ENCODE data around the gene MYOZ3. TPM values are rescaled to one million over a fixed set of nuclear protein-coding genes. Genes with fewer than 3 reads are reported as not detected.

Gene MYOZ3
- total RNA-seq, 1 experiment from 2014 or later = not detected

GRCh38 chr5:150619359-150620230 is 41.5 kb upstream of the MYOZ3 start:
- ChIA-PET CTCF (no interaction called here), POLR2A (ENCODE audit: unreplicated experiment) (no interaction called here)
- H3K27ac ChIP-seq (ENCODE audit: low read length) = no peak overlapping the region
- no peak for DNase-seq
- H3K4me3 ChIP-seq (ENCODE audit: low read length) = no peak overlapping the region
- H3K4me1 ChIP-seq (ENCODE audit: insufficient read depth, low read length) = 0 out of 2 replicates have a peak, but pooled peaks cover 4% of the 10 kb centered on the region
- no peak overlapping the region for H3K4me2 ChIP-seq (ENCODE audit: low read length)
- no peaks in the 10 kb centered on the region for H3K9me2 ChIP-seq (replicated peaks; ENCODE audit: low read length)
- no peaks in the 10 kb centered on the region for H3K36me3 ChIP-seq (ENCODE audit: low read depth, low read length)
- no TSS peak for BruUV-seq (replicated peaks)
- H3K9me3 ChIP-seq (ENCODE audit: low read length) = no peaks in the 10 kb centered on the region
- H3K9ac ChIP-seq (ENCODE audit: low read length) = no peak overlapping the region
- H3K27me3 ChIP-seq (ENCODE audit: low read length) = peaks cover 11% of the 10 kb centered on the region; the same call in 1 of the 2 replicates
- no peak overlapping the region for H2AFZ ChIP-seq (ENCODE audit: low read length)
- no peak for TF ChIP-seq EZH2phosphoT487 (IDR thresholded peaks at IDR 0.05; ENCODE audit: borderline replicate concordance, low read length)
- no peak for TF ChIP-seq CTCF (conservative IDR thresholded peaks at IDR 0.05; ENCODE audit: low read depth, low read length)
- no peak for TF ChIP-seq EZH2 (IDR thresholded peaks at IDR 0.05; ENCODE audit: low read length, unreplicated experiment)
- ATAC-seq = no peak
- H4K20me1 ChIP-seq (ENCODE audit: low read length) = no peaks in the 10 kb centered on the region
- intact Hi-C loops (cut with micrococcal nuclease) = no loop called here
- H3F3A ChIP-seq (ENCODE audit: low read length, unreplicated experiment) = no peaks in the 10 kb centered on the region
- H3K79me2 ChIP-seq (ENCODE audit: low read length) = no peaks in the 10 kb centered on the region

- DNase-seq = no peak
- Histone ChIP-seq H2AFZ (ENCODE audit: low read length) (no peak overlapping the region), H3K27ac (ENCODE audit: low read length) (no peak overlapping the region), H3K4me1 (ENCODE audit: insufficient read depth, low read length) (peaks cover 9% of the 10 kb centered on the region), H3K9me2 (replicated peaks; ENCODE audit: low read length) (no peaks in the 10 kb centered on the region), H3K79me2 (ENCODE audit: low read length) (no peaks in the 10 kb centered on the region), H3K9ac (ENCODE audit: low read length) (no peak overlapping the region), H3K36me3 (ENCODE audit: low read depth, low read length) (no peaks in the 10 kb centered on the region), H3K9me3 (ENCODE audit: low read length) (no peaks in the 10 kb centered on the region), H3K27me3 (ENCODE audit: low read length) (no peaks in the 10 kb centered on the region), H3F3A (ENCODE audit: low read length, unreplicated experiment) (no peaks in the 10 kb centered on the region), H3K4me2 (ENCODE audit: low read length) (no peak overlapping the region), H4K20me1 (ENCODE audit: low read length) (no peaks in the 10 kb centered on the region), H3K4me3 (ENCODE audit: low read length) (no peak overlapping the region)
- POLR2A ChIA-PET (ENCODE audit: unreplicated experiment) = no interaction called here
- no peak for ATAC-seq
- CTCF ChIA-PET = no interaction called here
- intact Hi-C loops (cut with micrococcal nuclease) = no loop called here
- TF ChIP-seq EZH2phosphoT487 (IDR thresholded peaks at IDR 0.05; ENCODE audit: borderline replicate concordance, low read length) (no peak), CTCF (conservative IDR thresholded peaks at IDR 0.05; ENCODE audit: low read depth, low read length) (no peak), EZH2 (IDR thresholded peaks at IDR 0.05; ENCODE audit: low read length, unreplicated experiment) (no peak)
- no TSS peak for BruUV-seq (replicated peaks)
These were observed 39.8 kb upstream of the MYOZ3 start for GRCh38 chr5:150621301-150621700.

GRCh38 chr5:150622157-150622556 is 38.9 kb upstream of the MYOZ3 start:
- H3K36me3 ChIP-seq (ENCODE audit: low read depth, low read length) = no peaks in the 10 kb centered on the region
- no TSS peak for BruUV-seq (replicated peaks)
- no peak overlapping the region for H2AFZ ChIP-seq (ENCODE audit: low read length)
- no peaks in the 10 kb centered on the region for H3K9me2 ChIP-seq (replicated peaks; ENCODE audit: low read length)
- ChIA-PET POLR2A (ENCODE audit: unreplicated experiment) (no interaction called here), CTCF (no interaction called here)
- no peak overlapping the region for H3K4me2 ChIP-seq (ENCODE audit: low read length)
- no peak overlapping the region for H3K9ac ChIP-seq (ENCODE audit: low read length)
- H3K4me3 ChIP-seq (ENCODE audit: low read length) = no peak overlapping the region
- H3F3A ChIP-seq (ENCODE audit: low read length, unreplicated experiment) = no peaks in the 10 kb centered on the region
- ATAC-seq = no peak
- H4K20me1 ChIP-seq (ENCODE audit: low read length) = no peaks in the 10 kb centered on the region
- H3K27ac ChIP-seq (ENCODE audit: low read length) = no peak overlapping the region
- peaks cover 9% of the 10 kb centered on the region for H3K4me1 ChIP-seq (ENCODE audit: insufficient read depth, low read length)
- intact Hi-C loops (cut with micrococcal nuclease) = no loop called here
- no peaks in the 10 kb centered on the region for H3K27me3 ChIP-seq (ENCODE audit: low read length)
- no peak for DNase-seq
- TF ChIP-seq CTCF (conservative IDR thresholded peaks at IDR 0.05; ENCODE audit: low read depth, low read length) (no peak), EZH2phosphoT487 (IDR thresholded peaks at IDR 0.05; ENCODE audit: borderline replicate concordance, low read length) (no peak), EZH2 (IDR thresholded peaks at IDR 0.05; ENCODE audit: low read length, unreplicated experiment) (no peak)
- H3K79me2 ChIP-seq (ENCODE audit: low read length) = no peaks in the 10 kb centered on the region
- H3K9me3 ChIP-seq (ENCODE audit: low read length) = no peaks in the 10 kb centered on the region

Measured in PC-3 (cell line).